ENCODE data around the gene MYADM. TPM values are rescaled to one million over a fixed set of nuclear protein-coding genes. Genes with fewer than 3 reads are reported as not detected.

Gene MYADM
- total and polyA plus RNA-seq, 3 experiments from 2014 or later: 44.2 to 77.8 (median 47.8) TPM

DNA sequence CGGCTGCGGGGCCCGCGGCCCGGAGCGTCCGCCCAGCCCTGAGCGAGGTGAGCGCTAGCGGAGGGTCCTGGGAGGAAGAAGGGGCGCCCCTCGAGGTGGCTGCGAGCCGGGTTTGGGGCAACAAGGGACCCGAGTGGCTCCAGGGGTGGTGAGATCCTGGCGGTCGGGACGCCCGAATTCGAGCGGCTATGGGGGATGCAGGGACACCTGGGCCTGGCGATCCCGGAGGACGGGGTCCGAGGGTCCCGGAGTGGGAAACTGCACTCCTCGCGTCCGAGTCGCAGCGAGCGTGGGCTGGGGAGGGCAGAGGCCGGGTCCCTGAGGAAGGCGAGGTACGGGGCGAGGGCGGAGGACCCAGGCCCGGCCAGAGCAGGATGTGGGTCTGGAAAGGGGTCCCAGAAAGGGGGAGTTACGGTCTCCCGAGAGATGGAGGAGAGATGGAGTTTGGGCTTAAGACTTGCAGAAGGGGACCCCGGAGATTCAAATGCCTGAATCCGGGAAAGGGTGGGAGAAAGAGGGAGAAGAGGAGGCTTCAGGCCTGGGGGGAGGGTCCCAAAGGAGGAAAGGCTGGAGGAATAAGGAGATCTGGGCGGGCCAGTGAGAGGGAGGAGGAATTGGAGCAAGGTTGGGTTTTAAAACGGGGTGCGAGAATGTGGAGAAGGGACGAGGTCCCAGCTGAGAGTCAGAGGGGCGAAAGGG is 41.9 kb downstream of the MYADM start:
- Mint-ChIP-seq H3K36me3 (peaks cover 0 to 2% (median 0%) of the 10 kb centered on the region in 3 donors), H3K4me3 (peak overlapping the region in 1 of 7 donors; percentile 14), H3K27ac (no peak overlapping the region), H3K9me3 (peaks cover 0 to 3% (median 0%) of the 10 kb centered on the region in 5 donors), H3K27me3 (peaks cover 56 to 71% of the 10 kb centered on the region in 2 donors), H3K4me1 (peaks cover 31 to 43% (median 32%) of the 10 kb centered on the region in 3 donors)
- CTCF ChIA-PET: no interaction called here
- Histone ChIP-seq H3K27ac (ENCODE audit: low read depth, low read length) (no peak overlapping the region), H3K36me3 (ENCODE audit: insufficient read depth, low read length) (no peaks in the 10 kb centered on the region), H3K4me3 (ENCODE audit: low read length) (no peak overlapping the region), H3K4me1 (ENCODE audit: insufficient read depth, low read length) (peaks cover 18% of the 10 kb centered on the region), H3K27me3 (ENCODE audit: insufficient read depth, low read length, poor library complexity, severe bottlenecking) (peaks cover 36% of the 10 kb centered on the region), H3K9me3 (ENCODE audit: low read length) (no peaks in the 10 kb centered on the region)
- POLR2A ChIA-PET: no interaction called here
- DNase-seq: no peak

DNA sequence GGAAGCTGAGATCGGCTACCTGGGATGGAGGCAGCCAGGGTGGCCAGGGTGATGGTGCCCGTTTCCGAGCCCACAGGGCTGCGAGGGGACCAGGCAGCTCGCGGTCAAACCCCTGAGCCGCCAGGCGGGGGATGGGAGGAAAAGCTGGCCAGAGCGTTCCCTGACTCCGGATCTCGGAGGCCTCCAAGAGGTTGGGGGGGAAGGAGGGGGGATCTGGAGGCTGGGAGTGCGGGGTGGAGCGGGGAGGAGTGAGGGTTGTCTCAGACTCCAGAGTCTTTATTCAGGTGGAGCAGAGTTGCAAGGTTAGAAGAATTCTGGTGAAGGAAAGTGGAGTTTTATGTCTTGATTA is 42.5 kb downstream of the MYADM start:
- Histone ChIP-seq H3K4me3 (ENCODE audit: low read length) (no peak overlapping the region), H3K9me3 (ENCODE audit: low read length) (no peaks in the 10 kb centered on the region), H3K27me3 (ENCODE audit: insufficient read depth, low read length, poor library complexity, severe bottlenecking) (peaks cover 36% of the 10 kb centered on the region), H3K36me3 (ENCODE audit: insufficient read depth, low read length) (no peaks in the 10 kb centered on the region), H3K4me1 (ENCODE audit: insufficient read depth, low read length) (peaks cover 18% of the 10 kb centered on the region), H3K27ac (ENCODE audit: low read depth, low read length) (no peak overlapping the region)
- DNase-seq: no peak
- H3K9me3 Mint-ChIP-seq: peaks cover 0 to 3% (median 0%) of the 10 kb centered on the region in 5 donors
- peaks cover 27 to 37% (median 31%) of the 10 kb centered on the region in 3 donors for H3K4me1 Mint-ChIP-seq
- H3K27ac Mint-ChIP-seq: no peak overlapping the region
- peak overlapping the region in 1 of 7 donors; percentile 14 for H3K4me3 Mint-ChIP-seq
- peaks cover 0 to 2% (median 0%) of the 10 kb centered on the region in 3 donors for H3K36me3 Mint-ChIP-seq
- ChIA-PET POLR2A (no interaction called here), CTCF (no interaction called here)
- peaks cover 54 to 70% of the 10 kb centered on the region in 2 donors for H3K27me3 Mint-ChIP-seq

DNA sequence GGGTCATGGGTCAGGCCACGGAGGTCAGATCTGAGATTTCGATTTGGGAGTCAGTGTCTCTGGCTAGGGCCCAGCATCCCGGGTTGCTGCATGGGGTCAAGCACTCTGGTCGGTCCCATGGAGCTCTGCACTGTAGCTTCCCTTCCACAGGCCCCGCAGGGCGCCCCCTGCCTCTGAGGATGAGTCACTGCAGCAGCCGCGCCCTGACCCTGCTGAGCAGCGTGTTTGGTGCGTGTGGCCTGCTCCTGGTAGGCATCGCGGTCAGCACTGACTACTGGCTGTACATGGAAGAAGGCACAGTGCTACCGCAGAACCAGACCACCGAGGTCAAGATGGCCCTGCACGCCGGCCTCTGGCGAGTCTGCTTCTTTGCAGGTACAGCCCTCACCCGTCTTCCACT is 45.0 kb downstream of the MYADM start:
- Mint-ChIP-seq H3K9me3 (peaks cover 0 to 4% (median 0%) of the 10 kb centered on the region in 5 donors), H3K4me3 (no peak overlapping the region), H3K27ac (no peak overlapping the region), H3K36me3 (no peaks in the 10 kb centered on the region), H3K4me1 (peaks cover 12 to 19% (median 17%) of the 10 kb centered on the region in 3 donors), H3K27me3 (peaks cover 38 to 65% of the 10 kb centered on the region in 2 donors)
- Histone ChIP-seq H3K27me3 (ENCODE audit: insufficient read depth, low read length, poor library complexity, severe bottlenecking) (peaks cover 21% of the 10 kb centered on the region), H3K4me1 (ENCODE audit: insufficient read depth, low read length) (peaks cover 6% of the 10 kb centered on the region), H3K4me3 (ENCODE audit: low read length) (no peak overlapping the region), H3K9me3 (ENCODE audit: low read length) (no peaks in the 10 kb centered on the region), H3K27ac (ENCODE audit: low read depth, low read length) (no peak overlapping the region), H3K36me3 (ENCODE audit: insufficient read depth, low read length) (no peaks in the 10 kb centered on the region)
- DNase-seq: no peak
- POLR2A ChIA-PET: no interaction called here
- CTCF ChIA-PET: no interaction called here

DNA sequence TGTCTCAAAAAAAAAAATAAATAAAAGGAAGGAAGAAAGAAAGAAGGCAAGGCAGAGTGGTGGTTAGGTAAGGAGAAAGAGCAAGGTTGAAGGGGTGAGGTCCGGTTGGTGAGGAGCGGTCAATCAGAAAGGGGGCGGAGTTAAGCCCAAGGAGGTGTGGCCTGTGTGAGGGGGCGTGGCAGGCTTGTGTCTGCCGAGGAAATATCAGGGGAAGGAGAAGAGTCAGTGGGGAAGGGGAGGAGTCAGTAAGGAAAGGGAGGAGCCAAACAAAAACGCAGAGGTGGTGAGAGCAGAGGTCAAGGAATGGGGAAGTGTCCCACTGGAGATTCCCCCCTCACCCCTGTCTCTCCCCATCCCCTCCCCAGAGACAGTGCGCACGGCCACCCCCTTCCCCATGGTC is 47.3 kb downstream of the MYADM start:
- Histone ChIP-seq H3K9me3 (ENCODE audit: low read length) (no peaks in the 10 kb centered on the region), H3K4me1 (ENCODE audit: insufficient read depth, low read length) (no peaks in the 10 kb centered on the region), H3K27ac (ENCODE audit: low read depth, low read length) (no peak overlapping the region), H3K4me3 (ENCODE audit: low read length) (no peak overlapping the region), H3K27me3 (ENCODE audit: insufficient read depth, low read length, poor library complexity, severe bottlenecking) (peaks cover 4% of the 10 kb centered on the region), H3K36me3 (ENCODE audit: insufficient read depth, low read length) (no peaks in the 10 kb centered on the region)
- Mint-ChIP-seq H3K4me1 (peaks cover under 1 to 5% (median 3%) of the 10 kb centered on the region in 3 donors), H3K27ac (no peak overlapping the region), H3K27me3 (peaks cover 25 to 53% of the 10 kb centered on the region in 2 donors), H3K4me3 (no peak overlapping the region), H3K9me3 (peaks cover 0 to 4% (median 0%) of the 10 kb centered on the region in 5 donors), H3K36me3 (no peaks in the 10 kb centered on the region)
- no peak for DNase-seq
- CTCF ChIA-PET: no interaction called here
- POLR2A ChIA-PET: no interaction called here

DNA sequence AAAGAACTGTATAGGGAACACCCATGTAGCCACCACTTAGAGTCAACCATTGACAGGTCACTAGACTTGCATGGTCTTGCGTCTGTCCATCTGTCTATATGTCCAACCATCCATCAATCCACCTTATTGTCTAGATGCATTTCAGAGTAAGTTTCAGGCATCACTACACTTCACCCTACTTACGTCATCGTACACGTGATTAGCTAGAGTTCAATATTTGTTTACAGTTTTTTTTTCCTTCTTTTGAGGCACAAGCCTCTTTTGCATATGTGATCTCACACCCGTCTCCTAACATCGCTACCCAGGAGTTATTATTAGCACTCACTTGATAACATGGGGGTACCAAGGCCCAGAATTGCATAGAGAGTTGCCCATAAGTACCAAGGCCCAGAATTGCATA is 48.3 kb downstream of the MYADM start:
- CTCF ChIA-PET: interaction anchor here (0.7 kb wide), 1 partner anchor 557 kb away, joined by 3 read pairs; the partner anchor contains the start of gene CDC42EP5
- POLR2A ChIA-PET: no interaction called here
- no peaks in the 10 kb centered on the region for H3K4me1 Mint-ChIP-seq
- Histone ChIP-seq H3K4me1 (ENCODE audit: insufficient read depth, low read length) (no peaks in the 10 kb centered on the region), H3K27me3 (ENCODE audit: insufficient read depth, low read length, poor library complexity, severe bottlenecking) (peaks cover 4% of the 10 kb centered on the region), H3K9me3 (ENCODE audit: low read length) (no peaks in the 10 kb centered on the region), H3K4me3 (ENCODE audit: low read length) (no peak overlapping the region), H3K36me3 (ENCODE audit: insufficient read depth, low read length) (no peaks in the 10 kb centered on the region), H3K27ac (ENCODE audit: low read depth, low read length) (no peak overlapping the region)
- no peaks in the 10 kb centered on the region for H3K36me3 Mint-ChIP-seq
- no peak overlapping the region for H3K27ac Mint-ChIP-seq
- H3K4me3 Mint-ChIP-seq: no peak overlapping the region
- DNase-seq: no peak
- peaks cover 0 to 4% (median 0%) of the 10 kb centered on the region in 5 donors for H3K9me3 Mint-ChIP-seq
- H3K27me3 Mint-ChIP-seq: peaks cover 16 to 43% of the 10 kb centered on the region in 2 donors

DNA sequence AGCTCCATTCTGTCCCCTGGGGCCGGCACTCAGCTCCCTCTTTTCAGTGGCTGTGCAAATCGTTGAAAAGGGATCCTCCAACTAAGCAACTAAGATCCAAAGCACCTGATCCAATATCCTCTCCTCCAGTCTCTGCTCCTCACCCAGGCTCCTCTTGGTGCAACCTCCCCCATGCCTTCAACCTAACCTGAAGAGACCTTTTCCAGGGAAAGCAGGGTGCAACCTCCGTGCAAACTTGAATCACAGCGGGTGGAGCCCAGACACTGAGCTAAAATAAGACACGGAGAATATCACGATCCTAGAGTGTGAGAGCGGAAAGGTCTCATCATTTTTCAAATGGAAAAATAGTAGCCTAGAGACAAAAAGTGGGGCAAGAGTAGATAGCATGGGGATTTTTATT is 49.7 kb downstream of the MYADM start:
- Histone ChIP-seq H3K27me3 (ENCODE audit: insufficient read depth, low read length, poor library complexity, severe bottlenecking) (no peaks in the 10 kb centered on the region), H3K36me3 (ENCODE audit: insufficient read depth, low read length) (no peaks in the 10 kb centered on the region), H3K27ac (ENCODE audit: low read depth, low read length) (no peak overlapping the region), H3K9me3 (ENCODE audit: low read length) (no peaks in the 10 kb centered on the region), H3K4me3 (ENCODE audit: low read length) (no peak overlapping the region), H3K4me1 (ENCODE audit: insufficient read depth, low read length) (no peaks in the 10 kb centered on the region)
- peaks cover 2 to 31% of the 10 kb centered on the region in 2 donors for H3K27me3 Mint-ChIP-seq
- H3K9me3 Mint-ChIP-seq: peaks cover 0 to 4% (median 0%) of the 10 kb centered on the region in 5 donors
- POLR2A ChIA-PET: no interaction called here
- no peaks in the 10 kb centered on the region for H3K4me1 Mint-ChIP-seq
- CTCF ChIA-PET: no interaction called here
- no peaks in the 10 kb centered on the region for H3K36me3 Mint-ChIP-seq
- no peak overlapping the region for H3K27ac Mint-ChIP-seq
- DNase-seq: no peak
- no peak overlapping the region for H3K4me3 Mint-ChIP-seq

Other genes starting within 250 kb of the MYADM start
- not detected for gene DPRX, start 235.9 kb upstream of the MYADM start, total RNA-seq
- gene DPRX, start 235.9 kb upstream of the MYADM start, polyA plus RNA-seq: not detected
- not detected for gene NLRP12, start 43.6 kb upstream of the MYADM start, total RNA-seq
- not detected for gene NLRP12, start 43.6 kb upstream of the MYADM start, polyA plus RNA-seq
- not detected for gene PRKCG, start 14.3 kb downstream of the MYADM start, total RNA-seq
- gene PRKCG, start 14.3 kb downstream of the MYADM start, polyA plus RNA-seq: not detected
- not detected for gene CACNG7, start 41.4 kb downstream of the MYADM start, total RNA-seq
- not detected for gene CACNG7, start 41.4 kb downstream of the MYADM start, polyA plus RNA-seq
- gene CACNG8, start 95.1 kb downstream of the MYADM start, total RNA-seq: not detected
- gene CACNG8, start 95.1 kb downstream of the MYADM start, polyA plus RNA-seq: not detected
- not detected for gene CACNG6, start 123.8 kb downstream of the MYADM start, total RNA-seq
- gene CACNG6, start 123.8 kb downstream of the MYADM start, polyA plus RNA-seq: not detected
- gene VSTM1, start 196.0 kb downstream of the MYADM start, total RNA-seq: not detected
- gene VSTM1, start 196.0 kb downstream of the MYADM start, polyA plus RNA-seq: not detected
- gene TARM1, start 213.5 kb downstream of the MYADM start, total RNA-seq: not detected
- gene TARM1, start 213.5 kb downstream of the MYADM start, polyA plus RNA-seq: not detected
- under 1 TPM; 0.22 to 0.35 TPM for gene OSCAR, start 232.9 kb downstream of the MYADM start, total RNA-seq
- gene OSCAR, start 232.9 kb downstream of the MYADM start, polyA plus RNA-seq: 0.17 TPM
- 100 to 1,000 TPM; 117 to 124 TPM for gene NDUFA3, start 235.0 kb downstream of the MYADM start, total RNA-seq
- gene NDUFA3, start 235.0 kb downstream of the MYADM start, polyA plus RNA-seq: 506 TPM
- 10 to 100 TPM; 32.9 to 33.1 TPM for gene TFPT, start 247.8 kb downstream of the MYADM start, total RNA-seq
- gene TFPT, start 247.8 kb downstream of the MYADM start, polyA plus RNA-seq: 25.0 TPM
- 100 to 1,000 TPM; 123 to 132 TPM for gene PRPF31, start 247.9 kb downstream of the MYADM start, total RNA-seq
- gene PRPF31, start 247.9 kb downstream of the MYADM start, polyA plus RNA-seq: 88.9 TPM

All from CD8-positive, alpha-beta memory T cell (primary cell).